HepG2 (cell line): ENCODE data around the gene THADA. TPM values are rescaled to one million over a fixed set of nuclear protein-coding genes. Genes with fewer than 3 reads are reported as not detected.

Experiments
- ELF4 ChIP-seq: sonication (generic); formaldehyde crosslinking; IDR thresholded peaks from 2 replicates; pipeline ENCODE4 v1.5.0; 2020; ENCODE audit warnings: missing genetic modification reagents, mild to moderate bottlenecking, moderate library complexity, borderline replicate concordance
- ETV5 ChIP-seq: IDR thresholded peaks from 2 replicates; pipeline ENCODE4 v1.6.1; 2018; ENCODE audit warnings: missing biosample characterization, missing genetic modification reagents, inconsistent platforms, borderline replicate concordance
- FOXP1 ChIP-seq, 2 experiments: fragments of 450-650 bp in 1 of 2; IDR thresholded peaks; 2 replicates each; pipeline ENCODE4 v1.6.1; 2017 to 2018; ENCODE audit warnings: antibody characterized with exemption in 1 of 2
- HNF1A ChIP-seq, 2 experiments: sonication (generic) in 1 of 2; formaldehyde crosslinking in 1 of 2; IDR thresholded peaks; 2 replicates each; pipeline versions ENCODE4 v1.4.0 to v1.6.1; 2016 to 2020; ENCODE audit warnings: borderline replicate concordance in 1 of 2, low read depth in 1 of 2, mild to moderate bottlenecking in 1 of 2, missing genetic modification reagents in 1 of 2
- IKZF4 ChIP-seq: sonication (generic); formaldehyde crosslinking; IDR thresholded peaks from 2 replicates; pipeline ENCODE4 v1.5.1; 2020; ENCODE audit warnings: borderline replicate concordance, mild to moderate bottlenecking, low read depth, missing genetic modification reagents; ENCODE audit errors: not compliant biosample characterization
- KDM5A ChIP-seq: fragments of 200-600 bp; sonication (generic); IDR thresholded peaks from 2 replicates; pipeline ENCODE4 v1.7.0; 2018; ENCODE audit warnings: antibody characterized with exemption, mild to moderate bottlenecking, low read length, borderline replicate concordance
- MIXL1 ChIP-seq: IDR thresholded peaks from 2 replicates; pipeline ENCODE4 v1.6.1; 2016
- MTF1 ChIP-seq: sonication (generic); formaldehyde crosslinking; IDR thresholded peaks from 2 replicates; pipeline ENCODE4 v1.5.0; 2020; ENCODE audit warnings: missing genetic modification reagents
- NFKBIZ ChIP-seq: IDR thresholded peaks from 2 replicates; pipeline ENCODE4 v1.6.1; 2018; ENCODE audit warnings: missing genetic modification reagents, missing compliant biosample characterization
- PAXIP1 ChIP-seq: sonication (generic); formaldehyde crosslinking; conservative IDR thresholded peaks from 2 replicates; pipeline ENCODE4 v1.4.0; 2020; ENCODE audit warnings: mild to moderate bottlenecking, missing genetic modification reagents, moderate library complexity
- RBM39 ChIP-seq: fragments of 200-400 bp; formaldehyde crosslinking; IDR thresholded peaks from one replicate; pipeline ENCODE4 v1.6.1; 2018; ENCODE audit warnings: antibody characterized with exemption, mild to moderate bottlenecking, low read depth, low read length; ENCODE audit not compliant: poor library complexity, severe bottlenecking
- SIX4 ChIP-seq: sonication (generic); formaldehyde crosslinking; IDR thresholded peaks from 2 replicates; pipeline ENCODE4 v1.4.0; 2020; ENCODE audit warnings: missing genetic modification reagents
- SPEN ChIP-seq: sonication (generic); formaldehyde crosslinking; IDR thresholded peaks from 2 replicates; pipeline ENCODE4 v1.5.1; 2020; ENCODE audit warnings: low read depth, mild to moderate bottlenecking, missing genetic modification reagents
- TEAD2 ChIP-seq: sonication (generic); formaldehyde crosslinking; IDR thresholded peaks from 2 replicates; pipeline ENCODE4 v1.9.0; 2021; ENCODE audit warnings: missing genetic modification reagents
- TOPORS ChIP-seq: sonication (generic); formaldehyde crosslinking; IDR thresholded peaks from 2 replicates; pipeline ENCODE4 v1.8.0; 2023; ENCODE audit warnings: mild to moderate bottlenecking, missing genetic modification reagents
- ZNF446 ChIP-seq: sonication (generic); formaldehyde crosslinking; IDR thresholded peaks from 2 replicates; pipeline ENCODE4 v1.5.0; 2020; ENCODE audit warnings: mild to moderate bottlenecking, missing genetic modification reagents
- ZNF570 ChIP-seq: sonication (generic); formaldehyde crosslinking; IDR thresholded peaks from 2 replicates; pipeline ENCODE4 v1.4.0; 2020; ENCODE audit warnings: mild to moderate bottlenecking, missing genetic modification reagents, borderline replicate concordance
- ZNF605 ChIP-seq: sonication (generic); formaldehyde crosslinking; IDR thresholded peaks from 2 replicates; pipeline ENCODE4 v1.8.0; 2022; ENCODE audit warnings: mild to moderate bottlenecking, missing genetic modification reagents
- polyA plus RNA-seq, 8 experiments: library from polyadenylated mRNA; depleted of rRNA in 3 of 8; stranded (reverse) in 7 of 8; unstranded in 1 of 8; fragments of >200 nt; fragmentation: Illumina TruSeq in 4 of 8; extraction: Trizol in 4 of 8; gene quantifications; 2 replicates each; pipeline versions ENCODE4 v1.2.1 to v1.2.3, GENCODE V29; 2011 to 2016; ENCODE audit warnings: low read depth in 4 of 8, missing spikeins in 1 of 8, mixed read lengths in 1 of 8; ENCODE audit not compliant: insufficient read depth in 1 of 8
- total RNA-seq, 5 experiments: library from RNA; depleted of rRNA; stranded (reverse); fragments of >200 nt; fragmentation: Illumina TruSeq; extraction: Trizol; gene quantifications; 2 replicates each; pipeline ENCODE4 v1.2.3, GENCODE V29; 2016; ENCODE audit warnings: low read depth in 1 of 5
- TF ChIP-seq, protein P1 (sequence below): sonication (generic); formaldehyde crosslinking; IDR thresholded peaks from 2 replicates; pipeline ENCODE4 v1.4.0; 2020; ENCODE audit warnings: missing genetic modification reagents, borderline replicate concordance

THADA gene
- total and polyA plus RNA-seq, 2 of the 13 experiments (the other 11 are each of a cell fraction or from before 2014, with no cell fraction given): 12.7 to 21.7 TPM

DNA sequence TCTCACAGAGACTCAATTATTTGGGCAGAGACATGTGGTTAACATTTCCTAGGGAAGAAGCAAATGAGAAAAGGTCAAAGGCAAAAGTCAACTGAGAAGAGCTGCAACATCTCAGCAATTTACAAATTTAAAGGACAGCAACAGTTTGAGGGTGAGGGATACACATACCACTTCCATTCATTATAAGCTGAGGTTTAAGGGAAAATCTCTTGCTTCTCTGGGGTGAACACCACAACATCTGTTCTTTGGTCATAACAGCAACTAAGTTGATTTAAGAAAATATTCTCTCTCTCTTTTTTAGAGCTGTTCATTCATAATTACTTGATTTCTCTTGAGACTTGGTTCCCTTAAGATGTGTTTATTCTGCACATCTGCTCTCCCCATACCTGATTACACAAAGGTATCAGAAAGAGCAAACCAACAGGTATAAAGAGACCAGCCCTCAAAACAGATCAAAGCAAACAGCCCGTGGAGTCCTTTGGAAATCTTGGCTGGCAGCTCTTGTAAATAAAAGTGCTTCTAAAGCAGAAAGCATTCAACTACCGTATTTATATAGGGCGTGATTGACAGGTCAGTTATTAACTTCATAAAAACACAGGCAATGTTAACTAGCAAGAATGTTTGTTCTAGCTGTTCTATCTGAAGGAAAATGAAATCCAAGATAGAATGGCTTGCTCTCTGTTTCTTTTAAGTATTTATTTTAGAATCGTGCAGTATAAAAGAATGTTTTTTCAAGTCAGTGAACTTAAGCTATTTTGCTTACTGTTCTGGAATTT lies 132.8 kb downstream of the THADA start (continued):
- TF ChIP-seq, protein P1, sequence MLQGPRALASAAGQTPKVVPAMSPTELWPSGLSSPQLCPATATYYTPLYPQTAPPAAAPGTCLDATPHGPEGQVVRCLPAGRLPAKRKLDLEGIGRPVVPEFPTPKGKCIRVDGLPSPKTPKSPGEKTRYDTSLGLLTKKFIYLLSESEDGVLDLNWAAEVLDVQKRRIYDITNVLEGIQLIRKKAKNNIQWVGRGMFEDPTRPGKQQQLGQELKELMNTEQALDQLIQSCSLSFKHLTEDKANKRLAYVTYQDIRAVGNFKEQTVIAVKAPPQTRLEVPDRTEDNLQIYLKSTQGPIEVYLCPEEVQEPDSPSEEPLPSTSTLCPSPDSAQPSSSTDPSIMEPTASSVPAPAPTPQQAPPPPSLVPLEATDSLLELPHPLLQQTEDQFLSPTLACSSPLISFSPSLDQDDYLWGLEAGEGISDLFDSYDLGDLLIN (CRISPR knock-in tag): no peak
- TF ChIP-seq TOPORS (CRISPR knock-in tag) (no peak), ZNF446 (no peak), ZNF605 (CRISPR knock-in tag) (no peak), MIXL1 (CRISPR knock-in tag) (0 out of 2 replicates have a peak, but pooled peaks have one; percentile 86), SPEN (no peak), ZNF570 (CRISPR knock-in tag) (no peak), MTF1 (no peak), NFKBIZ (0 out of 2 replicates have a peak, but pooled peaks have one; percentile 38), IKZF4 (no peak), TEAD2 (CRISPR knock-in tag) (no peak), FOXP1 (IDR thresholded peaks at IDR 0.05) (no peak), FOXP1 (CRISPR knock-in tag; IDR thresholded peaks at IDR 0.05) (peak; percentile 94), PAXIP1 (CRISPR knock-in tag) (peak; percentile 92), ELF4 (CRISPR knock-in tag) (no peak), ETV5 (CRISPR knock-in tag) (peak; percentile 46; the same call in 1 of the 2 replicates), KDM5A (no peak), RBM39 (no peak), HNF1A (IDR thresholded peaks at IDR 0.05; ENCODE audit: low read depth) (peak; percentile 70), HNF1A (CRISPR knock-in tag; IDR thresholded peaks at IDR 0.05; ENCODE audit: borderline replicate concordance) (peak; percentile 85; the same call in 1 of the 2 replicates), SIX4 (CRISPR knock-in tag) (no peak; the same call in 1 of the 2 replicates)
